HG03575 (cell line): ENCODE data around the gene WFIKKN2.
"Not testable (repeated sequence)": the region's sequence is repeated elsewhere in the genome, so short reads cannot be mapped to it uniquely, and the experiment has no call there.

Source experiments
- ATAC-seq: cut with Tn5 transposase; IDR thresholded peaks from one replicate; pipeline ENCODE4 v1.9.1; 2021; ENCODE audit not compliant: unreplicated experiment, insufficient number of reproducible peaks, low FRiP score; ENCODE audit errors: extremely low read depth

Gene WFIKKN2

DNA sequence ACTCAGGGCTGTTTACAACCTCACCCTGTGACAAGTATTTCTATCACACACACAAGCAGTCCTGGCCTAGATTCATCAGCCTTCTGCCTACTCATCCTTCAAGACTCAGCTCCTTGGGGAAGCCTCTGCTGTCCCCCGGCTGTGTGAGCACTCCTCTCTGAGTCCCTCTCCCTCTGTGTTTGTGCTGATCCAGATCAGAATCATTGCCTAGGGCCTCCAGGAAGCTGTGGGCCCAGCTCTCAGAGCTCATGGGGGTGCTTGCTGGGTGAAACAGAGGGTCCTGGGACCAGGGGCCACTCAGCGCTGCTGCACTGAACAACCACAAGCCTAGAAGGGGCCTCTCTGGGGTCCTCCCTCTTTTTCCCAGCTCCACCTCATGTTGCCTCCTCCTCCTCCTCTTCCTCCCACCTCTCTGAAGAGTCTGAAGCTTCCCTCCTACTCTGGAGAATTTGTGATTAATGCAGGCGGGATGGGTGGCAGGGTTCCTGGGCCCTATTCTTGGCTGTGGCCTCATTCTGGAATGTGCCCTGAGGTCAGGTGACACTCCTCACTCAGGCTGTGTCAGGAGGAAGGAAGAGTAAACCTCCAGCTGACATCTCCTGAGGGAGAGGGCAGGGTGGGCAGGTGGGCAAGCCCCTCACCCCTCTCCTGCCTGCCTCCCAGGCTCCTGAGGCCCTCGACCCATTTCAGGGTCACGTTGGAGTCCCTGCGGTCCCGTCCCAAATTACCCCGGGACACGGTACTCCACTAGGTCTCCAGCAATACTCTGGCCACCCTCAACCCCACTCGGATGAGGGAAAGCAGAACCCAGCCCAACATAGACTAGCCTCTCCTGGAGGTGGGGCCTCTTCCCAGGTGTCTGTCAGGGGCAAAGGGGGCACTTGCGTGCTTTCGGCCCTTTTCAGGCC is 10.1 kb downstream of the WFIKKN2 start:
- no peak for ATAC-seq

DNA sequence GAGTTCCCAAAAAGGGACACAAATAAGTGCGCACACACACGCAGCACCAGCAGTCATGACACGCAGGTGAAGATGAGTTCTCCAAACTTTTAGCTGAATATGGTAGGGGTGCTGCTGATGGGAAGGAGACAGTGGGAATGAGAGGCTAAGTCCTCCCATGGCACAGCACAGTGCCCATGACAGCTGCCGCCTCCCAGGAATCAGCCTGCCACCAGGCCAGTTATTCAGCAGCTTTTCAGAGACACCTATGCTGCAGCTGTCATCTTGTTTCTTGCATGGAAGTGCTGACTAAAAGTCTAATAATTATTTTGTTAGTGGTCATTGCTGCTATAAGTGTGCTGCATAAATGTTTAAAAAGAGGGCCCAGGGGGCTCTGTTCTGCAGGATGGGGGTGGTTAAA is 12.2 kb downstream of the WFIKKN2 start:
- no peak for ATAC-seq

DNA sequence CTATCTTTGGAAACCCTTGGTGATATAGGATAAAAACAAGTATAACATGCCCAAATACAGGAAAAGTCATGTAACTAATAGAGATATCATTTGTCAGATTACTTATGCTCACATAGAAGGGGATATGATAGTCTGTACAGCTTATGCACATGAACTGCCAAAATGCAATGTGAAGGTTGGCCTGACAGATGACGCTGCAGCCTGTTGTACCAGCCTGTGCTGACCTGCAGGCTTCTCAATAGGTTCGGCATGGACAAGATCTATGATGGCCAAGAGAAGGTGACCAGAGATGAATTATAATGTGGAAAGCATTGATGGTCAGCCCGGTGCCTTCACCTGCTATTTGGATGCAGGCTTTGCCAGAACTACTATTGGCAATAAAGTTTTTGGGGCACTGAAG is 12.7 kb downstream of the WFIKKN2 start:
- ATAC-seq: no peak

DNA sequence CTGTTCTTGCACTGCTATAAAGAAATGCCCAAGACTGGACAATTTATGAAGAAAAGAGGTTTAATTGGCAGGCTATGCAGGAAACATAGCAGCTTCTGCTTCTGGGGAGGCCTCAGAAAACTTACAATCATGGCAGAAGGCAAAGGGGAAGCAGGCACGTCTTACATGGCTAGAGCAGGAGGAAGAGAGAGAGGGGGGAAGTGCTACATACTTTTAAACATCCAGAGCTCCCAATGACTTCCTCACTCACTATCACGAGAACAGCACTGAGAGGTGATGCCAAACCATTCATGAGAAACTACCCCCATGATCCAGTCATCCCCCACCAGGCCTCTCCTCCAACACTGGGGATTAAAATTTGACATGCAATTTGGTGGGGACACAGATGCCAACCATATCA is 13.3 kb downstream of the WFIKKN2 start:
- no peak for ATAC-seq

- ATAC-seq: no peak
Observed at GRCh38 chr17:50850640-50851039, 15.3 kb downstream of the WFIKKN2 start.

DNA sequence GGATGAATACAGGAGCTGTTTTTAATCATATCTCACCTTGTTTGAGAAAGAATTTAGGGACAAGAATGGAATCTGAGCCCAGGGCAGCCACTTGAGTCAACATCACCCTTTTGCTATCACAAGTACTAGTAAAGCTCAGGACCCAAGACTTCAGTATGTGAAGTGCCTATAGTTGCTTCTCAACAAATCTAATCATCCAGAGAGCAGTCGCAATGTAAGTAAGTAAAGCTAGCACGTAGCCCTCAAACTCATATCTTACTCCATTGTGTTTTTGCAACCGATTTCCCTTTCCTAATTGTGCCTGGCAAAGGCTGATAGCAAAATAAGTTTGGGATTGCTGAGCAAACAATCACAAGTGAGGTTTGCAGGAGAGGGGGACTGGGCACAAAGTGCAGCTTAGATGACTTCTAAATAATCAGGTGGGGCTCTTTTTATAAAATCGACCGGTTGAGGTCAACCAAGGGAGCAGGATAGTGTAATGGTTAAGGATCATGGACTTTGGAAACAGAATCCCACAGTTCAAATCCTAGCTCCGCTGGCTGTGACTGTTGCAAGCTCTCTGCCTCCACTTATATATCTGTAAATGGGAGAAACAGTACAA is 17.7 kb downstream of the WFIKKN2 start:
- no peak for ATAC-seq

- ATAC-seq: no peak
Observed at GRCh38 chr17:50853781-50854180, 18.4 kb downstream of the WFIKKN2 start.

DNA sequence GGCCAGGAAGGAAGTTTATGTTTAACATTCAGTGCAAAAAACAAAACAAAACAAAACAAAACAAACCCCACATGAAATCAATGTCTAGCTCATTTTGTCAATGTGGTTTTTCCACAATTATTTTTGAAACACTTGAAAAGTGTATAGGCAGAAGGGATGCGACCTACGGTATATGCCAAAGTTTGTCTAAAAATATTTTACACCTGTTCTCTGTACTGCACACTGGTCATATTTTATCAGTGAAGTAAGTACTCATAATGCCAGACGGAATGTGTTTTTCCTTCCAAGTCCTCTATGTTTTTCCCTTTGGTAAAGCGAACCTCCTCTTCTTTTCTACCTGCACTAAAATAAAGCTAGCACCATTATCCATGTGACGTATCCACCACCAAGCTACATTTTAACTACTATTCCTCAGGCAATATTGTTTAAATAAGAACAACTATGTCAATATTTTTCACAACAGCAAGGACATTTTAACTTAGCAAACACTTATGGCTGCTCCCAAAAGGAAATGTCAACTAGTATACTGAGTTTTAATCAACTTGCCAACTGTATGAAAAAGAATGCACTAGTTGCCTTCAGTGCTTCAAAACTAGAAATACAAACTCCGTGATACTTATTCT is 20.4 kb downstream of the WFIKKN2 start:
- ATAC-seq: no peak

- ATAC-seq: no peak
Observed at GRCh38 chr17:50856431-50856830, 21.0 kb downstream of the WFIKKN2 start.

DNA sequence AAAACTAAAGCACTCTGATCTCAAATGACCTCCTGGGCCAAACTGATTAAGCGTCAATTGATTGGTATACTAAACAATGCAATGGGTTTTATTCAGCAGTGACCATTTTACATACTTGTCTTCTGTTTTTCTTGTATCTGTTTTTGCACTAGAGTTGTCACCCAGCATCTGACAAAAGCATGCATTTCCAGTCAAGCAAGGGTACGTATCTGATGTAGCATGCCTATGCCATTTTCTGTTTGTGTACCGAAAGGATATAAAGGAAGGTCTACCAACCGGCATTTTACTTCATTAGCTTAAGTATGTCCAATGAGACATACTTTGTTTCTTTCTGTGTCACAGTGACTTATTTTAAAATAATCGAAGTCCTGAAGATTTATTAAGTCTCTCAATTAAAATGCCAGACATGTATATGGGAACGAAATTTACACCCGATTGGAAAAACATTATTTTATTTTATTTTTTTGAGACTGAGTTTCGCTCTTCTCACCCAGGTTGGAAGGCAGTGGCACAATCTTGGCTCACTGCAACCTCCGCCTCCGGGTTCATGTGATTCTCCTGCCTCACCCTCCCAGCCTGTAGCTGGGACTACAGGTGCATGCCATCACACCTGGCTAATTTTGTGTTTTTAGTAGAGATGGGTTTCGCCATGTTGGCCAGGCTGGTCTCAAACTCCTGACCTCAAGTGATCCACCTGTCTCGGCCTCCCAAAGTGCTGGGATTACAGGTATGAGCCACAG is 23.3 kb downstream of the WFIKKN2 start:
- no peak for ATAC-seq

DNA sequence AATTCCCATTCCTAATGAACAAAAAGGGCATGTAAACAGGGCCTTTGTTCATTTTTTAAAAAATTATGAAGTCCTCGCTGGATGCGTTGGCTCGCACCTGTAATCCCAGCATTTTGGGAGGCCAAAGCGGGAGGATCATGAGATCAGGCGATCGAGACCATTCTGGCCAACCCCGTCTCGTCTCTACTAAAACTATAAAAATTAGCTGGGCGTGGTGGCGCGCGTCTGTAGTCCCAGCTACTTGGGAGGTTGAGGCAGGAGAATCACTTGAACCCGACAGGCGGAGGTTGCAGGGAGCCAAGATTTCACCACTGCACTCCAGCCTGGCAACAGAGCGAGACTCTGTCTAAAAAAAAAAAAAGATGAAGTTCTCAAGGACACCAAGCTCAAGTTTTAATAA is 24.3 kb downstream of the WFIKKN2 start:
- ATAC-seq: not testable (repeated sequence)

GRCh38 chr17:50861334-50861676 is 25.9 kb downstream of the WFIKKN2 start:
- ATAC-seq: no peak

- ATAC-seq: no peak
Observed at GRCh38 chr17:50861822-50862528, 26.6 kb downstream of the WFIKKN2 start.

- ATAC-seq: no peak
Observed at GRCh38 chr17:50863221-50863843, 27.9 kb downstream of the WFIKKN2 start.

GRCh38 chr17:50863931-50864330 is 28.5 kb downstream of the WFIKKN2 start:
- ATAC-seq: no peak

DNA sequence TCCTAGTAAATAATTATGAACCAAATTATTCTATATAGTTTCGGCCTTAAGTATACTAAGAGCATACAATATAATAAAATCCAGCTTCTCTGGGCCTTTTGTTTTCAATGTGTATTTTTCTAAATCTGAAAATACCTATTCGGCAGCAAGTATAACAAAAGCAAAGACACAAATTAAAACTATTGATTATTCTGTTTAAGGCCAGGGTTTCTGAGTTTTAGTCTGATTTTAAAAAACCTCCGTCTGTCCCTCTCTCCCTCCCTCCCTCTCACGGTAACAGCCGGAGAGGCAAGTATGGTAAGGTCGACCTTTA is 29.3 kb downstream of the WFIKKN2 start:
- no peak for ATAC-seq

- ATAC-seq: no peak
Observed at GRCh38 chr17:50865060-50865867, 29.9 kb downstream of the WFIKKN2 start.

- no peak for ATAC-seq
Observed at GRCh38 chr17:50865868-50866260, 30.5 kb downstream of the WFIKKN2 start.
